ENCODE measurements around the gene SLC25A23. TPM values are rescaled to one million over a fixed set of nuclear protein-coding genes. Genes with fewer than 3 reads are reported as not detected.
"Not testable (repeated sequence)": the region's sequence is repeated elsewhere in the genome, so short reads cannot be mapped to it uniquely, and the experiment has no call there.

Gene SLC25A23
- total and polyA plus RNA-seq, 9 of the 15 experiments (the other 6 are each of a cell fraction or from before 2014, with no cell fraction given), result 6.1 to 72.0 (median 26.6) TPM

- H2AFZ ChIP-seq (ENCODE audit: low read depth, low read length); H3K4me3 ChIP-seq; H3K36me3 ChIP-seq (ENCODE audit: control insufficient read depth, insufficient read depth, low read length); intact Hi-C loops (cut with micrococcal nuclease); FAIRE-seq; H3K4me2 ChIP-seq (ENCODE audit: insufficient read depth, low read length); in situ Hi-C loops (cut with MboI); H3K9me3 ChIP-seq (replicated peaks; ENCODE audit: control insufficient read depth, insufficient read depth, low read depth, low read length); H3K9me1 ChIP-seq (ENCODE audit: control insufficient read depth, insufficient read depth, low read length); CTCF ChIA-PET (ENCODE audit: low intra/inter-chr PET ratio); BruUV-seq (replicated peaks); ATAC-seq; H3K9ac ChIP-seq (ENCODE audit: insufficient read depth in 1 of 2, low read depth in 2 of 2, low read length in 2 of 2); H3K79me2 ChIP-seq (ENCODE audit: control insufficient read depth, insufficient read depth, low read length); H3K27ac ChIP-seq (ENCODE audit: extremely low read depth, low read depth, low read length); H4K20me1 ChIP-seq (replicated peaks; ENCODE audit: control insufficient read depth, insufficient read depth, low read length); DNase-seq (ENCODE audit: extremely low read depth in 1 of 4, low spot score in 3 of 4); H3K27me3 ChIP-seq (ENCODE audit: control insufficient read depth in 2 of 2, insufficient read depth in 2 of 2, low read length in 2 of 2): not testable (repeated sequence)
- 82% methylated on average over 9 of the region's 9 CpGs for WGBS (ENCODE audit: insufficient coverage, low coverage, missing lambda C conversion rate)
- TF ChIP-seq RBM25 (IDR thresholded peaks at IDR 0.05; ENCODE audit: low read depth, low read length, severe bottlenecking), result peak; percentile 55
- 0 out of 4 replicates have a peak, but pooled peaks of 1 of the 2 experiments have one; percentile 8 for TF ChIP-seq KDM1A (IDR thresholded peaks at IDR 0.05)
- peaks cover 7 to 21% of the 10 kb centered on the region in 2 experiments; a peak in 4 of 5 replicates for H3K4me1 ChIP-seq (replicated peaks in 1 of 2; ENCODE audit: control insufficient read depth in 2 of 2, insufficient read depth in 2 of 2, low read length in 2 of 2)
- POLR2A ChIA-PET, result interaction anchor here (1.0 to 1.8 kb wide), 3 partner anchors 8 to 124 kb away, joined by 5 to 6 read pairs (median 5); partner anchors contain the start of gene TNFSF9
Observed at GRCh38 chr19:6508028-6508771, 48.6 kb upstream of the SLC25A23 start.

DNA sequence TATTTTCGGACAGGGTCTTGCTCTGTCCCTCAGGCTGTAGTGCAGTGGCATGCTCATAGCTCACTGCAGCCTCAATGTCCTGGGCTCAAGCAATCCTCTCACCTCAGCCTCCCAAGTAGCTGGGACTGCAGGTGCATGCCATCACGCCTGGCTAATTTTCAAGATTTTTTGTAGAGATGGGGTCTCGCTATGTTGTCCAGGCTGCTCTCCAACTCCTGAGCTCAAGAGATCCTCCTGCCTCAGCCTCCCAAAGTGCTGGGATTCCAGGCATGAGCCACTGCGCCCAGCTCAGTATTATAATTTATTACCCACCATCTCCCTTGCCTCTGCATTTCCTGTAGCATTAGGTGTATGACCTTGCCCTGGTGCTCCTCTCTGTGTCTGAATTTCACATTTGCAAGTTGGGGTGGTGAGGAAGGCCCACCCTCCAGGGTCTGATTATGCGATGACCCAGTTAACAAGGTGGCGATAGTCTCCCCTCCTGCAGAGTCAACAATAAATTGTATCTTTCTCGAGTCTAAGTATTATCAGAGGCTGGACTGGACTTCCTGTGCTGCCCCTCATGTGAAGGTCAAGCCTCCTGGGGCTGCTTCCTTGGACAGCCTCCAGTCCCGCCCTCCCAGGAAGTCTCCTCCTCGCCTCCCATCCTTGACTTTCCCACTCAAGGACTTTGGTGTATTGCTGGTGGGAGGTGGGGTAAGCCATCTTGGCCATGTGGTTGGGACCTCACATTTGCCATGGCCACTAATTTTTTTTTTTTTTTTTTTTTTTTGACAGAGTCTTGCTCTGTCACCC lies 44.0 kb upstream of the SLC25A23 start:
- Histone ChIP-seq H3K36me3 (ENCODE audit: control insufficient read depth, insufficient read depth, low read length) (no peaks in the 10 kb centered on the region), H3K9me3 (replicated peaks; ENCODE audit: control insufficient read depth, insufficient read depth, low read depth, low read length) (no peaks in the 10 kb centered on the region), H3K9me1 (ENCODE audit: control insufficient read depth, insufficient read depth, low read length) (peaks cover 1% of the 10 kb centered on the region), H3K27me3 (ENCODE audit: control insufficient read depth in 2 of 2, insufficient read depth in 2 of 2, low read length in 2 of 2) (no peaks in the 10 kb centered on the region), H2AFZ (ENCODE audit: low read depth, low read length) (peak overlapping the region; percentile 75), H3K9ac (ENCODE audit: insufficient read depth in 1 of 2, low read depth in 2 of 2, low read length in 2 of 2) (peak overlapping the region in 1 of 2 experiments; percentile 43; a peak in 1 of 4 replicates), H4K20me1 (replicated peaks; ENCODE audit: control insufficient read depth, insufficient read depth, low read length) (no peaks in the 10 kb centered on the region), H3K4me1 (replicated peaks in 1 of 2; ENCODE audit: control insufficient read depth in 2 of 2, insufficient read depth in 2 of 2, low read length in 2 of 2) (peaks cover 7 to 41% of the 10 kb centered on the region in 2 experiments; a peak in 4 of 5 replicates), H3K4me3 (no peak overlapping the region), H3K27ac (ENCODE audit: extremely low read depth, low read depth, low read length) (peak overlapping the region; percentile 53; the same call in 1 of the 3 replicates), H3K79me2 (ENCODE audit: control insufficient read depth, insufficient read depth, low read length) (no peaks in the 10 kb centered on the region), H3K4me2 (ENCODE audit: insufficient read depth, low read length) (no peak overlapping the region)
- FAIRE-seq, result peak; percentile 64
- DNase-seq (ENCODE audit: extremely low read depth in 1 of 4, low spot score in 3 of 4), result peak in 3 of 4 experiments; percentile 28 to 51 (median 46)
- intact Hi-C loops (cut with micrococcal nuclease), result no loop called here
- WGBS (ENCODE audit: insufficient coverage, low coverage, missing lambda C conversion rate), result 63% methylated on average over 9 of the region's 9 CpGs
- BruUV-seq (replicated peaks), result no TSS peak
- in situ Hi-C loops (cut with MboI), result no loop called here
- ChIA-PET CTCF (ENCODE audit: low intra/inter-chr PET ratio) (no interaction called here), POLR2A (interaction anchor here (0.6 to 0.7 kb wide), 2 partner anchors 18 to 92 kb away, joined by 3 read pairs; no protein-coding TSS in a partner anchor)
- ATAC-seq, result no peak
- no peak for TF ChIP-seq ZNF609 (CRISPR knock-in tag; IDR thresholded peaks at IDR 0.05; ENCODE audit: borderline replicate concordance)
- TF ChIP-seq, protein P1, sequence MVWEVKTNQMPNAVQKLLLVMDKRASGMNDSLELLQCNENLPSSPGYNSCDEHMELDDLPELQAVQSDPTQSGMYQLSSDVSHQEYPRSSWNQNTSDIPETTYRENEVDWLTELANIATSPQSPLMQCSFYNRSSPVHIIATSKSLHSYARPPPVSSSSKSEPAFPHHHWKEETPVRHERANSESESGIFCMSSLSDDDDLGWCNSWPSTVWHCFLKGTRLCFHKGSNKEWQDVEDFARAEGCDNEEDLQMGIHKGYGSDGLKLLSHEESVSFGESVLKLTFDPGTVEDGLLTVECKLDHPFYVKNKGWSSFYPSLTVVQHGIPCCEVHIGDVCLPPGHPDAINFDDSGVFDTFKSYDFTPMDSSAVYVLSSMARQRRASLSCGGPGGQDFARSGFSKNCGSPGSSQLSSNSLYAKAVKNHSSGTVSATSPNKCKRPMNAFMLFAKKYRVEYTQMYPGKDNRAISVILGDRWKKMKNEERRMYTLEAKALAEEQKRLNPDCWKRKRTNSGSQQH (CRISPR knock-in tag; IDR thresholded peaks at IDR 0.05), result no peak
- TF ChIP-seq IFI16 (CRISPR knock-in tag; IDR thresholded peaks at IDR 0.05), result no peak

All from K562 (cell line).